ENCODE measurements around the gene CD151. TPM values are rescaled to one million over a fixed set of nuclear protein-coding genes. Genes with fewer than 3 reads are reported as not detected.

Gene CD151
- total RNA-seq: 387 TPM
- long read RNA-seq, transcript CD151-201 (9 exons, 1,545 nt): minor isoform, 13 of 374 reads
- long read RNA-seq, transcript CD151-203 (8 exons, 1,486 nt): minor isoform, 92 of 374 reads
- long read RNA-seq, transcript CD151-202 (9 exons, 1,658 nt): major isoform, 126 of 374 reads
- long read RNA-seq, transcript CD151-220 (8 exons, 1,835 nt): minor isoform, 5 of 374 reads
- long read RNA-seq, partial matches to known transcripts: 76 of 374 reads
- long read RNA-seq, other reads (novel, unspliced or antisense): 62 of 374 reads

GRCh38 chr11:832529-833113, at the start of gene CD151:
CD151 (plus strand) TSS chr11:832952; CDS start chr11:836070, 3,118 bp downstream.
- no peaks in the 10 kb centered on the region for H3K9me3 ChIP-seq
- TF ChIP-seq, protein P1, sequence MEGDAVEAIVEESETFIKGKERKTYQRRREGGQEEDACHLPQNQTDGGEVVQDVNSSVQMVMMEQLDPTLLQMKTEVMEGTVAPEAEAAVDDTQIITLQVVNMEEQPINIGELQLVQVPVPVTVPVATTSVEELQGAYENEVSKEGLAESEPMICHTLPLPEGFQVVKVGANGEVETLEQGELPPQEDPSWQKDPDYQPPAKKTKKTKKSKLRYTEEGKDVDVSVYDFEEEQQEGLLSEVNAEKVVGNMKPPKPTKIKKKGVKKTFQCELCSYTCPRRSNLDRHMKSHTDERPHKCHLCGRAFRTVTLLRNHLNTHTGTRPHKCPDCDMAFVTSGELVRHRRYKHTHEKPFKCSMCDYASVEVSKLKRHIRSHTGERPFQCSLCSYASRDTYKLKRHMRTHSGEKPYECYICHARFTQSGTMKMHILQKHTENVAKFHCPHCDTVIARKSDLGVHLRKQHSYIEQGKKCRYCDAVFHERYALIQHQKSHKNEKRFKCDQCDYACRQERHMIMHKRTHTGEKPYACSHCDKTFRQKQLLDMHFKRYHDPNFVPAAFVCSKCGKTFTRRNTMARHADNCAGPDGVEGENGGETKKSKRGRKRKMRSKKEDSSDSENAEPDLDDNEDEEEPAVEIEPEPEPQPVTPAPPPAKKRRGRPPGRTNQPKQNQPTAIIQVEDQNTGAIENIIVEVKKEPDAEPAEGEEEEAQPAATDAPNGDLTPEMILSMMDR (IDR thresholded peaks at IDR 0.05): no peak
- H3K27me3 ChIP-seq (ENCODE audit: low read depth): no peaks in the 10 kb centered on the region
- H3K27ac ChIP-seq: peak within 1 kb of the TSS; percentile 91
- H3K36me3 ChIP-seq: peaks cover 19% of the 10 kb centered on the region
- H3K4me3 ChIP-seq: peak within 1 kb of the TSS; percentile 85
- no peak for DNase-seq
- intact Hi-C loops (cut with DNase I): no loop called here
- H3K4me1 ChIP-seq: peaks cover 77% of the 10 kb centered on the region
- ATAC-seq: peak; percentile 45 to 53

- Histone ChIP-seq H3K27ac (no peak overlapping the region), H3K9me3 (no peaks in the 10 kb centered on the region), H3K27me3 (ENCODE audit: low read depth) (peaks cover 3% of the 10 kb centered on the region), H3K36me3 (no peaks in the 10 kb centered on the region), H3K4me1 (peaks cover 12% of the 10 kb centered on the region), H3K4me3 (no peak overlapping the region)
- intact Hi-C loops (cut with DNase I): no loop called here
- ATAC-seq (peak; percentile 88 to 93), DNase-seq (peak; percentile 89)
- TF ChIP-seq, protein P1 (IDR thresholded peaks at IDR 0.05): peak; percentile 64
These were observed 49.2 kb upstream of the CD151 start for GRCh38 chr11:783581-784015.

GRCh38 chr11:786235-787083, 46.3 kb upstream of the CD151 start:
- H3K9me3 ChIP-seq: no peaks in the 10 kb centered on the region
- H3K27me3 ChIP-seq (ENCODE audit: low read depth): peaks cover 18% of the 10 kb centered on the region
- DNase-seq: no peak
- H3K27ac ChIP-seq: no peak overlapping the region
- peaks cover 4% of the 10 kb centered on the region for H3K36me3 ChIP-seq
- H3K4me3 ChIP-seq: no peak overlapping the region
- TF ChIP-seq, protein P1 (IDR thresholded peaks at IDR 0.05): no peak
- no peak for ATAC-seq
- intact Hi-C loops (cut with DNase I): no loop called here
- H3K4me1 ChIP-seq: peaks cover 9% of the 10 kb centered on the region

GRCh38 chr11:787084-787675, 45.6 kb upstream of the CD151 start:
- H3K27ac ChIP-seq: no peak overlapping the region
- no peak overlapping the region for H3K4me3 ChIP-seq
- DNase-seq (no peak), ATAC-seq (no peak)
- H3K9me3 ChIP-seq: no peaks in the 10 kb centered on the region
- peaks cover 12% of the 10 kb centered on the region for H3K36me3 ChIP-seq
- intact Hi-C loops (cut with DNase I): no loop called here
- TF ChIP-seq, protein P1 (IDR thresholded peaks at IDR 0.05): no peak
- peaks cover 9% of the 10 kb centered on the region for H3K4me1 ChIP-seq
- peaks cover 18% of the 10 kb centered on the region for H3K27me3 ChIP-seq (ENCODE audit: low read depth)

GRCh38 chr11:788009-788640, 44.6 kb upstream of the CD151 start:
- DNase-seq (no peak), ATAC-seq (no peak)

More at GRCh38 chr11:788009-788640, 44.6 kb upstream of the CD151 start:
- Histone ChIP-seq H3K4me3 (no peak overlapping the region), H3K36me3 (peaks cover 14% of the 10 kb centered on the region), H3K27ac (no peak overlapping the region), H3K4me1 (peaks cover 6% of the 10 kb centered on the region), H3K27me3 (ENCODE audit: low read depth) (peaks cover 18% of the 10 kb centered on the region), H3K9me3 (no peaks in the 10 kb centered on the region)
- intact Hi-C loops (cut with DNase I): no loop called here
- TF ChIP-seq, protein P1 (IDR thresholded peaks at IDR 0.05): no peak

Data from lower lobe of right lung (tissue), 2 donors.